GM08714 (cell line): ENCODE measurements around the gene ARPC5.

ENCODE experiments used
- H3K4me3 ChIP-seq: fragments of 200-500 bp; sonication (Bioruptor generic); 2 replicates; pipeline ENCODE4 v1.5.1; 2014; ENCODE audit warnings: mild to moderate bottlenecking, low read length, inconsistent platforms
- ZNF274 ChIP-seq: IDR thresholded peaks from 2 replicates; pipeline ENCODE4 v1.6.1; 2012; ENCODE audit warnings: mild to moderate bottlenecking, low read depth, low read length

The ARPC5 gene

DNA sequence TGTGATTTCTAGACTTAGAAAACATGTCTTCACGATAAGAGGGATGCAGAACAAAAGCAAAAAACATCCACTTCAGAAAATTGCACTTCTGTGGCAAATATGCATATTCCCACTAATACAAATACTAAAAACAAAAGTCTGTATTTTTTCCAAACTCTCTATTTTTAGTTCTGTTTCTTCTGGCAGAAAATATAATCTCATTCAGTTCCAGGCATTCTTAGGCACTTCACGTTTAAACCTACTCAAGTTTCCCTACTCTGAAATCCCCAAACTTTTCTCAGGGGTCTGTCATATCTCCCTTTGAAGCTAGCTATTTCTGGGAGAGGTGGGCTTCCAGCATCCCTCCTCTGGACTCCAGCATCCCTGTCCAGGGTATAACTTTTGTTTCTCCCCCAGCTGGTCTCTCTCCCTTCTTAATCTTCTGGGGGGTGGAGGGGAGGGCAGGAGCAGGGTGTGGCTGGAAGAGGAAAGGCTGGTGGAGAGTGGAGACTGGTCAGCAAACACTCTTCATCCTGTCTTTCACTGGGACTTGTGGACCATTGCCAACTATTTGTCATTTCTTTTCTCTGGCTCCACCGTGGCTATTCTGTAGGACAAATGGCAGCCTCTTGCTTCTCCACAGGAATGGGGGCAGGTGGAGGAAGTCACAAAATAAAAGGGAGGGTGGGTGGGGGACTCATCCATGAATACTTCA, 25.7 kb downstream of the ARPC5 start:
- TF ChIP-seq ZNF274, result no peak
- no peak overlapping the region for H3K4me3 ChIP-seq

DNA sequence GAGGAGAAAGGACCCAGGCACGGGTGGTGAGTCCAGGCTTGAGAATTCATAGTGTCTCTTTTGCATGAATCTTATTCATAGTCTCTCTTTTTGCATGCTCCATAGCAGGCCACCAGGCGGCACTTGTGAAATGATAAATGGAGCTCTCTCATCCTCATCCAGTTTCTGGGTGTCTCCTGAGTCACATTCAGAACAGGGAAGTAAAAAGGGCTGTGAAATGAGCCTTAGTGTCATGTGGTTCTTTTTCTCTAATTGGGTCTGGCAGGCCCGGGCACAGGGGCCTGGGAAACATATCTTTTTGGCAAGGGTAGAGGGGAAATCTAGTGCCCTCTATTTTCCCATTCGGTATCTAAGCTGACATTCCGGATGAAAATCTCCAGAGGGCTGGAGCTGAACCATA, 26.3 kb downstream of the ARPC5 start:
- no peak overlapping the region for H3K4me3 ChIP-seq
- no peak for TF ChIP-seq ZNF274

DNA sequence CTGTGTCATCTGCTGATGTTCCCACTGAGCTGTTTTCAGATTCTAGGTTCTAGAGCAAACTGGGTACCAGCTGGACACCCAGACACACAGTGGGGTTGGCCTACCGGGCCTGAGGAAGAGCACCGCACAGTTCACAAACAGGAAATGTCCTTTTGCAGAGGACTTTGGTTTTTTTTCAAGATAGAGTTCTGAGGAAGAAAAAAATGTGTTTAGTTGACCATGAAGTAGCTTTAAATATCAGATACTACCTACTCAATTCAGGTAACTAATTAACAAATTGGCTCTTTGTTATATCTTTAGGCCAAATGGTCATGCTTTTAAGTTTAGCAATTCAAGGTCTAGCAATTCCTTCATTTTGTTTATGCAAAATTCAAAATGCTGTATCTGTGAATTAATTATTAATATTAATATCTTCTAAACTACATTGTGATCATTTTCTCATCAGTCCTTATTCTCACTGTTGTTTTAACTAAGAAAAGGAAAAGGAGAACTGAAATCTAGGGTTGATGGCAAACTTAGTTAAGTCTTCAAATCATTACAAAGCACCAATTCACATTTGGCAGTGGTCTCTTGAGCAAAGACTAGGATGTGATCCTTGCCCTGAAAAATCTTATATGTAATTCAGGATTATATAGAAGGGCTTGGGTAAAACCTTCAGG, 28.1 kb downstream of the ARPC5 start:
- no peak overlapping the region; the same call in 1 of the 2 replicates for H3K4me3 ChIP-seq
- no peak for TF ChIP-seq ZNF274

DNA sequence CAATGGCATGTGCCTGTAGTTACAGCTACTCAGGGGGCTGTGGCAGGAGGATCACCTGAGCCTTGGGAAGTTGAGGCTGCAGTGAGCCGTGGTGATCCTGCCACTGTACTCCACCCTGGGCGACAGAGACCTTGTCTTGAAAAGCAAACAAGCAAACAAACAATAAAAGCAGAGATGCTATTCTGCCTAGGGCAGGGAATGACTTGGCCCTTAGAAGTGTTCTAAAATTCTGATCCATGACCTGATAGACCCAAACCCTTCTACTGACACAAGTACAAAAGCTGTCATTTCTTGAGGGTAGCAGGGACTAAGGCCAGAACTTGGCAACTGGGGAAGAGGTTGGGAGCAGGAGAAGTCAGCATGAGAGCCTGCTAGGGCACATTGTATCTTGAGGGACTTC, 29.7 kb downstream of the ARPC5 start:
- H3K4me3 ChIP-seq, result no peak overlapping the region
- TF ChIP-seq ZNF274, result no peak

DNA sequence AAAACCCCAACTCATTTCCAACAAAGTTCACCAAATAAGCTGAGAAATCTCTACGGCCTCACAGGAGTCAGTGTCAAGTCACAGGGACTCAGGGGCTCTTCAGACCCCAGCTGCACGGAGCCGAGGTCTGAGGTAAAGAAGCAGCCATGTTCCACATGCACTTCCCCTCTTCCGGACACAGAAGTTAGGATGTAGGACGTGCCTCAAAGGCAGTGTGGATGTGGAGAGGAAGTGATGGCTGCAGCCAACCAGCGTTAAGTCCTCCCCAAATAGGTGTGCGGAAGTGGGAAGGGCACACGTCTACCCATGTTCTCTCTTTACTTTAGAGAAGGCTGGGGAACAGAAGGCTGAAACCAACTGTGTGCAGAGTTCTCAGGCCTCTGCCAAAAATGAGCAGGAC, 30.8 kb downstream of the ARPC5 start:
- TF ChIP-seq ZNF274, result no peak
- no peak overlapping the region for H3K4me3 ChIP-seq

DNA sequence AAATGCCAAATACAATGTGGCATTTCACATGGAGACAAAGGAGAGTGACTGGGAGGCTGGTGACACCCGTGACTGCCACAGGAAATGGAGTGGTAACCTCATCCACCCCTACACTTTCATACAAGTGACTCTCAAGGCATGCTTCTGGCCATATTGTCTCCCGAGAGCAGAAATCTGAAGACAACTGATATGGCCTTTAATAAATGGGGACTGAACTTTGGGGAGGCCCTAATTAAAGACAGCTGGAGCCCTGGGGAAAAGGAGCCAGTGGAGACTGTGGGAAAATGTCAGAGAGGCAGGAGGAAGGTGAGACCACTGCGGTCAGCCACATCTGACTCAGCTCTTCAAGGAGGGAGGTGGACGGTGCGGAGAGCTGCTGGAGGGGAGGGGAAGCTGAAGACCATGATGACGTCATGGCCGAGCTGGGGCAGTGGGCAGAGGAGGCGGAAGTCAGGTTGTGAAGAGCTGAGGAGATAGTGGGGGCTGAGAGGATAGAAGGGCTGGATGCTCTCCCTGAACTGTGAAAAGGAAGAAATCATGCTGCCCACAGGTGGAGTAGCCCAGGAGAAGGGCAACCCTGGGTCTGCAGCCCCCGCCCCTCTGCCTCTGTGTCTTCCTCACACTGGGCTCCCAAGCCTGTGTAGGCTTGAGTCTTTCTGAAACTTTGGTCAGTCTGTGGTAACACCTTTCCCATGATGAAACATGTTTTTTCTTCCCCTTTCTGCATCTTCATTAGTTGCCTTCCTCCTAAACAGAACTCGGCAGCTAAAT, 31.4 kb downstream of the ARPC5 start:
- no peak overlapping the region for H3K4me3 ChIP-seq
- no peak for TF ChIP-seq ZNF274

DNA sequence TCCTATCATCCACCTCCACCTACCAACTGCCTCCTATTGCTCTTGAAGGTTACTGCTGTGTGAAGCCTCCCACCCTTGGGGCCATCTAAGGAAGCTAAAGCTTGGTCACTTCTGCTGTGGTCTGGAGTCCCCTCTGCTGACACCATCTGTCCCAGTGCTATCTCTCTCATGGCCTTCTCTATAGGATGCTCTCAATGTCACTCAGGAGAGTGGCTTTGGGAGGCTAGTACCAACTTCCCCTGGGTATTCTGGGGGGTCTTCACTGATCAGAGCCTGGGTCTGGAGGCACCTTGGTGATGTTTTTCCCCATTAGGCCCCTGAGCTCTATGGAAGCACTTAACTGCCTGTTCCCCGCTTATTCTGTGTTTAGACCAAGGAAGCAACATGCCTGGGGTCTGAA, 33.1 kb downstream of the ARPC5 start:
- H3K4me3 ChIP-seq, result no peak overlapping the region
- no peak for TF ChIP-seq ZNF274

DNA sequence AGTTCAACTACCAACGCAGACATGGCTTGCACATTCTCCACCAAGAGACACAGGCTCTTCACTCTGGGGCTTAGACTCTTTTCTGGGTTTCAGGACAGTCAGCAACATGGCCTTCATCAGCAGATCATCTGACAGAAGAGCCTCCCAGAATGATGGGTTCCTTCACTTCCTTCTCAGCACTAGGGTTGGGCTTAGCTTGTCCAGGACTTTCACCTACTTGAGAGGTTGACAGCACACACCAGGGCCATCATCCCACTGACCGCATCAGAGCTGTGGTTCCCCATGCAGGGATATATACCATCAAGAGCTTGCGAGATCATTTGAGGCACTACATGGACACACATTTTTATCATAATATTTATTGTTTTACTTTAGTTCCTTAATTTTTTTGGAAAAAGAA, 34.9 kb downstream of the ARPC5 start:
- H3K4me3 ChIP-seq, result no peak overlapping the region
- TF ChIP-seq ZNF274, result no peak

DNA sequence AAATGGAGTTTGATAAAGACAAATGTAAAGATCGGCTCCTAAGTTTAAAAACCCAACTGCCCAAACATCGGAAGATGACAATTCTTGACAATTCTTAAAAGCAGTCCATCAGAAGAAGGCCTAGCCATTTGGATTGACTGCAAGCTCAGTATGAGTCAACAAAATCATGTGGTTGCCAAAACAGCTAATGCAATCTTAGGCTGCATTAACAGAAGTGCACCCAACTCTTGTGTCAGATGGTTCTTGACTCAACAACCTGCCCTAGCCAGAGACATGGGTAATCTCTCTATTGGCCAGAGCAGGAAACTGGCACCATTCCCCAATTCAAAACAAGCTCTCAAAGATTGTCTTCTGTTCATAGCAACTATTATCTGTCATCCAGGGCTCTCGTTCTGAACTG, 35.4 kb downstream of the ARPC5 start:
- no peak overlapping the region for H3K4me3 ChIP-seq
- no peak for TF ChIP-seq ZNF274

DNA sequence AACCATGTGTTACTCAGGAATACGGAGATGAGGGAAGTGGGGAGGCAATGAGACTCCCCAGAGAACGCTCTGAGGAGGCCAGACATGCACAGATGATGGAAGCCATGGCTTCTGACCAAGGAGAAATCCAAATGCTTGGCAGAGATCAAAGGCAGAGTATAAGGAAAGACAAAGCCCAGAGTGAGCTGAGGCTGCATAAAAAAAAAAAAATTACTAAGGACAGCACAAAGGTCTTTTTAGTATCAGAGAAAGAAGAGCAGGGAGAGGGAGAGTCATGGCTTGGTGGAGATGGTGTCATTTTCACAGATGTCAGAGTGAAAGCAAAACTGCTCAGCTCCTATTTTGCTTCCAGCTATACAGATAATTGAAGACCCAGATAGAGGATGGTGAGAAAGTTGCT, 37.2 kb downstream of the ARPC5 start:
- H3K4me3 ChIP-seq, result no peak overlapping the region
- no peak for TF ChIP-seq ZNF274

DNA sequence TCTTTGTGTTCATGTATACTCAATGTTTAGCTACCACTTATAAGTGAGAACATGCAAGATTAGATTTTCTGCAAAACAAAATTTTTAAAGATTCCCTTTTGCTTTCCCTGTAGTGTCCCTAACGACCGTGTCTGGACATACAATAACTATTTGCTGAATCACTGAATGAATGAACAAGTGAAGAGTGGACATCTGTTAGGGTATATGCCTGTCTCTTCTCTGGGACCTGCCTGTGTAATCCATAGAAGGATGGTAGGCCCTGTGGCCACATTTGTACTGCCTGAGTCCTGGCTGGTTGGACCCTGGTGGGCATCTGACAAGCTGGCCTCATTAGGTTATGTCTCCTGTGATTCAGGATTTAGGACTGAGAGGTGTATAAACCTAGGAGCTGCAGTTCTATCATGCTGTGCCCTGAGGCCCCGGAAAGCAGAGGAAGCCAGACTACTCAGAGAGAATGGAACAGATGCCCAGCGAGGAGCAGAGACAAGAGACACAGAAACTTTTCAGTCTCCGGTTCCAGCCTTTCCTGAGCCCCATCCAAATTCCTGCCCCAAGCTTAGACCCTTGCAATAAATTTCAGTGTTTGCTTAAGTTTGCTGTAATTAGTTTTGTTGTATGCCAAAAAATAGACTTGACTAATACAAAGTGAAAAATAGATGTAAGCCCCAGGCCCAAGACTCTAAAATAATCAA, 37.8 kb downstream of the ARPC5 start:
- no peak overlapping the region for H3K4me3 ChIP-seq
- TF ChIP-seq ZNF274, result no peak

DNA sequence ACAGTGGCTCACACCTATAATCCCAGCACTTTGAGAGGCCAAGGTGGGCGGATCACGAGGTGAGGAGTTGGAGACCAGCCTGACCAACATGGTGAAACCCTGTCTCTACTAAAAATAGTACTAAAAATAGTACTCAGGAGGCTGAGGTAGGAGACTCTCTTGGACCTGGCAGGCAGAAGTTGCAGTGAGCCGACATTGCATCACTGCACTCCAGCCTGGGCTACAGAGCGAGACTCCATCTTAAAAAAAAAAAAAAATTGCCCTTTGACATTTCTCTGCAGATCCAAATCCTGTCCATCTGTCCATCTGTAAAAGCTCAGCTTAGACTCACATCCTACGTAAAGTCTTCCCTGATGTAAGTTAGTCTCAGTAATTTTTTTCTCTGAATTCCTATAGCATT, 39.1 kb downstream of the ARPC5 start:
- TF ChIP-seq ZNF274, result no peak
- H3K4me3 ChIP-seq, result no peak overlapping the region

DNA sequence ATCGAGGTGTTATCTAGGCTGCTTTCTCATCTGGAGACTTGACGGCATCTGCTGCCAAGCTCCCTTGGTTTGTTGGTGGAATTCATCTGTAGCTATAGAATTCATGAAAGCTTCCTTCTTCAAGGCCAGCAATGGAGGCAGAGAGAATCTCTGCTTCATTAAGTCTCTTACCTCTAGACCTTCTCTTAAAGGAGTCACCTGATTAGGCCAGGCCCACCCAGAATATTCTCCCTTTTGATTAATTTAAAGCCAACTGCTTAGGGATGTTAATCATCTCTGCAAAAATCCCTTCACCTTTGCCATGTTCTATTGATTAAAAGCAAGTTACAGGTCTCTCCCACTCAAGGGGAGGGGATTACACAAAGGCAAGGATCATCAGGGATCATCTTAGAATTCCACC, 40.0 kb downstream of the ARPC5 start:
- TF ChIP-seq ZNF274, result no peak
- no peak overlapping the region for H3K4me3 ChIP-seq

DNA sequence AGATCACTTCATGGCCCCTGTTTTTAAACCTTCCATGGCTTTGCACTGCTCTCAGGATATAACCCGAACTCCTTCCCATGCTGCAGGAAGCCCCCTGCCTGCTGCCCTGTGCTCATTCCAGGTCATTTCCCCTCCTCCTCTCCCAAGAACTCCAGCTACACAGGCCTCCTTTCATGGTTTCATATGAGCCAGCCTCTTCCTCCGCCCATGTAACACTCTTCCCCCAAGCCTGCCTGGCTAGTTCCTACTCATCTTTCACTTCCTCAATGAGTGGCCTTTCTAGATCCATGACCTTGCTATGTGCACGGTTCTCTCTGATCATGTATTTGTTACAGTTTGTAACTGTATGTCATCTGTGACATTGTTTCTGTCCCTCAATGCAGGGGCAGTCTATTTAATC, 42.2 kb downstream of the ARPC5 start:
- TF ChIP-seq ZNF274, result no peak
- peak overlapping the region; percentile 15; the same call in 1 of the 2 replicates for H3K4me3 ChIP-seq

DNA sequence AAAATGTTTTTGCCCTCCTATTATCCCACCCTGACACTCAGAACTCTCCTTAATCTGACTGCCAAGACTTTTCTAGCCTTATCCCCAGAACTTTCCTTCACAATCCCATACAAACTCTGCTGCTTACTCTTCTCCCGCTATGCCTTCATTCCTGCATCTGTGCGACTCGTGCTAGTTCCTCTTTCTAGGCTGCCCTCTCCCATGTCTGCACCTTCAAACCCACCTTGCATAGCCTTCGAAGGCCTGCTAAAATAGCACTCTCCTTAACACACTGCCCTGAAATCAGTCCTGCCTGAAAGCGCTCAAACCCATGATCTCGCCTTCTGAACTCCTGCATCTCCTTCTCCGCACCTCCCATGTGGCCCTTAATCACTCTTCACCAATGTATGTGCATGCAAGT, 42.9 kb downstream of the ARPC5 start:
- TF ChIP-seq ZNF274, result no peak
- no peak overlapping the region for H3K4me3 ChIP-seq
